Neural progenitor cell (in vitro differentiated cells): ENCODE data around the gene WFDC10B. TPM values are rescaled to one million over a fixed set of nuclear protein-coding genes. Genes with fewer than 3 reads are reported as not detected.
"Not testable (repeated sequence)": the region's sequence is repeated elsewhere in the genome, so short reads cannot be mapped to it uniquely, and the experiment has no call there.

ENCODE experiments used
- DNase-seq: peaks from one replicate; pipeline ENCODE4 v3.0.0-alpha.2; 2016; ENCODE audit warnings: low spot score
- H2AFZ ChIP-seq: fragments of 200-600 bp; sonication (generic); replicated peaks from 2 replicates; pipeline ENCODE4 v1.6.1; 2016; ENCODE audit warnings: antibody characterized with exemption
- H3F3A ChIP-seq: fragments of 200-600 bp; sonication (generic); 2 replicates; pipeline ENCODE4 v1.6.1; 2016; ENCODE audit warnings: antibody characterized with exemption, low read depth
- H3K27ac ChIP-seq: fragments of 200-600 bp; sonication (generic); 2 replicates; pipeline ENCODE4 v1.5.1; 2016; ENCODE audit warnings: mild to moderate bottlenecking
- H3K27me3 ChIP-seq: fragments of 200-600 bp; sonication (generic); 2 replicates; pipeline ENCODE4 v1.6.1; 2016; ENCODE audit warnings: mild to moderate bottlenecking, moderate library complexity
- H3K36me3 ChIP-seq: fragments of 200-600 bp; sonication (generic); 2 replicates; pipeline ENCODE4 v1.5.1; 2016
- H3K4me1 ChIP-seq: fragments of 200-600 bp; sonication (generic); 2 replicates; pipeline ENCODE4 v1.6.1; 2016; ENCODE audit warnings: mixed run types
- H3K4me2 ChIP-seq: fragments of 200-600 bp; sonication (generic); 2 replicates; pipeline ENCODE4 v1.6.1; 2016
- H3K4me3 ChIP-seq: fragments of 200-600 bp; sonication (generic); 2 replicates; pipeline ENCODE4 v1.5.1; 2016
- H3K79me2 ChIP-seq: fragments of 200-600 bp; sonication (generic); 2 replicates; pipeline ENCODE4 v1.6.1; 2016; ENCODE audit warnings: low read depth
- H3K9ac ChIP-seq: fragments of 200-600 bp; sonication (generic); 2 replicates; pipeline ENCODE4 v1.6.1; 2016
- H3K9me3 ChIP-seq: fragments of 200-600 bp; sonication (generic); 2 replicates; pipeline ENCODE4 v1.5.1; 2016; ENCODE audit warnings: low read depth
- H4K20me1 ChIP-seq: fragments of 200-600 bp; sonication (generic); 2 replicates; pipeline ENCODE4 v1.6.1; 2016; ENCODE audit warnings: low read depth
- H3K27ac Mint-ChIP-seq: 3 replicates; pipeline ENCODE4 v1.8.0; 2021; ENCODE audit warnings: mixed read lengths
- H3K27me3 Mint-ChIP-seq: 2 replicates; pipeline ENCODE4 v1.8.0; 2022; ENCODE audit warnings: low read depth, mild to moderate bottlenecking, inconsistent platforms, moderate library complexity, mixed read lengths; ENCODE audit not compliant: insufficient read depth
- H3K36me3 Mint-ChIP-seq: 3 replicates; pipeline ENCODE4 v1.8.0; 2021; ENCODE audit warnings: mixed read lengths
- H3K4me1 Mint-ChIP-seq: 3 replicates; pipeline ENCODE4 v1.8.0; 2021; ENCODE audit warnings: mixed read lengths
- H3K4me3 Mint-ChIP-seq: 3 replicates; pipeline ENCODE4 v1.8.0; 2021; ENCODE audit warnings: mild to moderate bottlenecking, moderate library complexity, mixed read lengths
- H3K9me3 Mint-ChIP-seq: 3 replicates; pipeline ENCODE4 v1.8.0; 2020; ENCODE audit warnings: mixed read lengths
- EZH2 ChIP-seq: fragments of 200-600 bp; sonication (generic); IDR thresholded peaks from 2 replicates; pipeline ENCODE4 v1.6.1; 2017; ENCODE audit warnings: antibody characterized with exemption, mild to moderate bottlenecking, moderate library complexity
- EZH2phosphoT487 ChIP-seq: fragments of 200-600 bp; sonication (generic); IDR thresholded peaks from 2 replicates; pipeline ENCODE4 v1.6.1; 2017; ENCODE audit warnings: antibody characterized with exemption
- total RNA-seq: library from RNA; depleted of rRNA; stranded (reverse); fragments of >200 nt; gene quantifications from 2 replicates; pipeline ENCODE4 v1.2.3, GENCODE V29; 2015; ENCODE audit warnings: low replicate concordance
- TF ChIP-seq, protein P1 (sequence below): fragments of 200-600 bp; sonication (generic); IDR thresholded peaks from 2 replicates; pipeline ENCODE4 v1.5.1; 2017; ENCODE audit warnings: antibody characterized with exemption, mild to moderate bottlenecking

WFDC10B gene
- total RNA-seq, 1 donor from 2014 or later, result not detected

DNA sequence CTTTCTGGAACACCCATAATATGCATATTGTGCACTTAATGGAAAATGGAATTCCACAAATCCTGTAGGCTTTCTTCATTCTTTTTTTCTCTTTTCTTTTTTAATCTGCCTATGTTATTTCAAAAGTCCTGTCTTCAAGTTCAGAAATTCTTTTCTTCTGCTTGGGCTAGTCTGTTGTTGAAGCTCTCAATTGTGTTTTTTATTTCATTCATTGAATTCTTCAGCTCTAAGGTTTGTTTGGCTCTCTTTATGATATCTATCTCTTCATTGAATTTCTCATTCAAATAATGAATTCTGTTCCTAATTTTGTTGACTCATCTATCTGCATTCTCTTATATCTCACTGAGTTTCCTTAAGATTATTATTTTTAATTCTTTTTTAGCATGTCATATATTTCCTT, 27.4 kb upstream of the WFDC10B start:
- H3K4me3 ChIP-seq, result no peak overlapping the region
- no peaks in the 10 kb centered on the region for H3F3A ChIP-seq
- H3K9ac ChIP-seq, result no peak overlapping the region
- Mint-ChIP-seq H3K27ac (no peak overlapping the region), H3K27me3 (peaks cover 2% of the 10 kb centered on the region), H3K36me3 (no peaks in the 10 kb centered on the region), H3K9me3 (peaks cover 33% of the 10 kb centered on the region), H3K4me3 (no peak overlapping the region), H3K4me1 (no peaks in the 10 kb centered on the region)
- H4K20me1 ChIP-seq, result no peaks in the 10 kb centered on the region
- H3K9me3 ChIP-seq, result peaks cover 4% of the 10 kb centered on the region
- no peak overlapping the region for H2AFZ ChIP-seq
- no peaks in the 10 kb centered on the region for H3K36me3 ChIP-seq
- H3K27me3 ChIP-seq, result no peaks in the 10 kb centered on the region
- DNase-seq, result no peak
- H3K4me2 ChIP-seq, result no peak overlapping the region
- H3K27ac ChIP-seq, result no peak overlapping the region
- no peaks in the 10 kb centered on the region for H3K79me2 ChIP-seq
- no peaks in the 10 kb centered on the region for H3K4me1 ChIP-seq
- TF ChIP-seq EZH2phosphoT487 (no peak), EZH2 (no peak)
- TF ChIP-seq, protein P1, sequence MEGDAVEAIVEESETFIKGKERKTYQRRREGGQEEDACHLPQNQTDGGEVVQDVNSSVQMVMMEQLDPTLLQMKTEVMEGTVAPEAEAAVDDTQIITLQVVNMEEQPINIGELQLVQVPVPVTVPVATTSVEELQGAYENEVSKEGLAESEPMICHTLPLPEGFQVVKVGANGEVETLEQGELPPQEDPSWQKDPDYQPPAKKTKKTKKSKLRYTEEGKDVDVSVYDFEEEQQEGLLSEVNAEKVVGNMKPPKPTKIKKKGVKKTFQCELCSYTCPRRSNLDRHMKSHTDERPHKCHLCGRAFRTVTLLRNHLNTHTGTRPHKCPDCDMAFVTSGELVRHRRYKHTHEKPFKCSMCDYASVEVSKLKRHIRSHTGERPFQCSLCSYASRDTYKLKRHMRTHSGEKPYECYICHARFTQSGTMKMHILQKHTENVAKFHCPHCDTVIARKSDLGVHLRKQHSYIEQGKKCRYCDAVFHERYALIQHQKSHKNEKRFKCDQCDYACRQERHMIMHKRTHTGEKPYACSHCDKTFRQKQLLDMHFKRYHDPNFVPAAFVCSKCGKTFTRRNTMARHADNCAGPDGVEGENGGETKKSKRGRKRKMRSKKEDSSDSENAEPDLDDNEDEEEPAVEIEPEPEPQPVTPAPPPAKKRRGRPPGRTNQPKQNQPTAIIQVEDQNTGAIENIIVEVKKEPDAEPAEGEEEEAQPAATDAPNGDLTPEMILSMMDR, result no peak

DNA sequence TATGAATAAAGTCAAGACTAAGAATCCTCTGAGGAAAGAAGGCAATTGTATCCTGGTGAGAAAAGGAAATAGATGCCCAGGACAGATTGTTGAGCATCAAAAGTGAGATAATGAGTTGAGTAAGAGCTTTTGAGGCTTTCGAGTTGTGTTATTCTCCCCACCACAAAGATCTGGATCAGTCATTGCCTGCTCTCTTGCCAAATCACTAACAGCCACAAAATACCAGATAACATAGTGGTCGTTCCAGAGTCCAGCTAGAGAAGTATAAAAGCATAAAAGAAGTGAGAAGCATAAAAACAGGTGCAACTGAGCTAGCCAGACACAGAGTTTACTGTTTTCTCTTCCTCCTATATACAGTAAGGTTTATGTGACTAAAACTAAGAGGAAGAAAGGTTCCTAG, 22.2 kb upstream of the WFDC10B start:
- Mint-ChIP-seq H3K4me1 (peaks cover 3% of the 10 kb centered on the region), H3K4me3 (no peak overlapping the region), H3K36me3 (no peaks in the 10 kb centered on the region), H3K27ac (no peak overlapping the region), H3K27me3 (peaks cover 2% of the 10 kb centered on the region), H3K9me3 (peaks cover 13% of the 10 kb centered on the region)
- Histone ChIP-seq H4K20me1 (no peaks in the 10 kb centered on the region), H3K4me2 (no peak overlapping the region), H3K4me3 (no peak overlapping the region), H3F3A (no peaks in the 10 kb centered on the region), H3K27me3 (no peaks in the 10 kb centered on the region), H3K9me3 (no peaks in the 10 kb centered on the region), H2AFZ (no peak overlapping the region), H3K4me1 (no peaks in the 10 kb centered on the region), H3K27ac (no peak overlapping the region), H3K36me3 (no peaks in the 10 kb centered on the region), H3K79me2 (no peaks in the 10 kb centered on the region), H3K9ac (no peak overlapping the region)
- no peak for TF ChIP-seq EZH2phosphoT487
- TF ChIP-seq, protein P1, result no peak
- no peak for TF ChIP-seq EZH2
- no peak for DNase-seq

DNA sequence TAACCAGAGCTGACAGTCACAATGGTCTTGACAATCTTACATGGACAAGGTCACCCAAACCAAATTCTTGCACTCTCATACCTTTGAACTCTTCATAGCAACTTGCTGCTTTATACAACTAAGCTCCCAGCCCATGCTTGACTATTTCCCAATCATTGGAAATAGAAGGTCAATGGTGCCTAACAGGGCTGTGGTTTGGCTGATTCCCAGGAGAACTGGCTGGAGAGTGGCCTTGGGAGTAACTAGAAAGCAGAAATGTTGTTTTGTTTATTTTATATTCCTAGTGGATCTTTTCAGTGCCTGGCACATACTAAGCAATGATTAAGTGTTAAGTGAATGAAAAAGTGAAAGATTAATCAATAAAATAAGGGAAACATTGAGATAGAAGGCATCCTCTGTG, 20.3 kb upstream of the WFDC10B start:
- no peak overlapping the region for H3K27ac Mint-ChIP-seq
- TF ChIP-seq EZH2phosphoT487, result no peak
- no peak for DNase-seq
- H3K9ac ChIP-seq, result no peak overlapping the region
- H3F3A ChIP-seq, result no peaks in the 10 kb centered on the region
- H3K9me3 Mint-ChIP-seq, result peaks cover 3% of the 10 kb centered on the region
- H3K36me3 Mint-ChIP-seq, result no peaks in the 10 kb centered on the region
- H3K4me2 ChIP-seq, result no peak overlapping the region
- no peaks in the 10 kb centered on the region for H3K27me3 Mint-ChIP-seq
- H3K27ac ChIP-seq, result no peak overlapping the region
- no peaks in the 10 kb centered on the region for H3K4me1 ChIP-seq
- no peak overlapping the region for H3K4me3 ChIP-seq
- no peaks in the 10 kb centered on the region for H3K79me2 ChIP-seq
- peaks cover 3% of the 10 kb centered on the region for H3K4me1 Mint-ChIP-seq
- no peaks in the 10 kb centered on the region for H3K27me3 ChIP-seq
- no peaks in the 10 kb centered on the region for H3K9me3 ChIP-seq
- H4K20me1 ChIP-seq, result no peaks in the 10 kb centered on the region
- no peaks in the 10 kb centered on the region for H3K36me3 ChIP-seq
- H3K4me3 Mint-ChIP-seq, result no peak overlapping the region
- H2AFZ ChIP-seq, result no peak overlapping the region

DNA sequence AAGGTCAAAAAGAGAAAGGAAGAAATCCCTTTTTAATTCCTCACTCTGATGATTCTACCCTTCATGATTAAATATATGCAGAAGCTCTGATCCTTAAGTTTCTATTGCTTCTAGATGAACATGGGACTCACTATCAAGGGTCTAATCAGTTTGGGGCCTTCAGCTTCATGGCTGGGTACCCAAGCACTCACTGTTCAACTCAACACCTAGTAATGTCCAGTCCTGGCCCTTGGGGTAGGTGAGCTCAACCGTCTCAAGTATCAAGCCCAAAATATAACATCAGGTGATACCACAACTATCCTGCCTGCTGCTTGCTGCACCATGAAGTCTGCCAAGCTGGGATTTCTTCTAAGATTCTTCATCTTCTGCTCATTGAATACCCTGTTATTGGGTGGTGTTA, 17.2 kb upstream of the WFDC10B start, which contains the start of gene SPINT4:
Gene SPINT4 (plus strand): TSS at position 301 of the 400 bp plus-strand sequence. CDS start 21 bp downstream, at position 322.
- Mint-ChIP-seq H3K27ac (no peak within 1 kb of the TSS), H3K4me1 (peaks cover 3% of the 10 kb centered on the region), H3K9me3 (no peaks in the 10 kb centered on the region), H3K4me3 (no peak within 1 kb of the TSS), H3K27me3 (peaks cover 5% of the 10 kb centered on the region), H3K36me3 (no peaks in the 10 kb centered on the region)
- H3K4me3 ChIP-seq, result no peak within 1 kb of the TSS
- H3K27me3 ChIP-seq, result no peaks in the 10 kb centered on the region
- no peaks in the 10 kb centered on the region for H3K79me2 ChIP-seq
- H3K36me3 ChIP-seq, result no peaks in the 10 kb centered on the region
- no peaks in the 10 kb centered on the region for H3K4me1 ChIP-seq
- no peak within 1 kb of the TSS for H3K4me2 ChIP-seq
- TF ChIP-seq, protein P1, result no peak
- TF ChIP-seq EZH2, result no peak
- TF ChIP-seq EZH2phosphoT487, result no peak
- H2AFZ ChIP-seq, result no peak within 1 kb of the TSS
- DNase-seq, result no peak
- H3K9ac ChIP-seq, result no peak within 1 kb of the TSS
- H3K9me3 ChIP-seq, result no peaks in the 10 kb centered on the region
- no peak within 1 kb of the TSS for H3K27ac ChIP-seq
- no peaks in the 10 kb centered on the region for H3F3A ChIP-seq
- no peaks in the 10 kb centered on the region for H4K20me1 ChIP-seq

DNA sequence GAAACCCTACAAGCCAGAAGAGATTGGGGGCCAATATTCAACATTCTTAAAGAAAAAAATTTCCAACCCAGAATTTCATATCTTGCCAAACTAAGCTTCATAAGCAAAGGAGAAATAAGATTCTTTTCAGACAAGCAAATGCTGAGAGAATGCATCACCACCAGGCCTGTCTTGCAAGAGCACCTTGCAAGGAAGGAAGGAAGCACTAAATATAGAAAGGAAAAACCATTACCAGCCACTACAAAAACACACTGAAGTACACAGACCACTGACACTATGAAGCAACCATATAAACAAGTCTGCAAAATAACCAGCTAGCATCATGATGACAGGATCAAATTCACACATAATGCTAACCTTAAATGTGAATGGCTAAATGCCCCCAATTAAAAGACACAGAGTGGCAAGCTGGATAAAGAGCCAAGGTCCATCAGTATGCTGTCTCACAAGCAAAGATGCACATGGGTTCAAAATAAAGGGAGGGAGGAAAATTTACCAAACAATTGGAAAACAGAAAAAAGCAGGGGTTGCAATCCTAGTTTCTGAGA, 11.4 kb upstream of the WFDC10B start:
- not testable (repeated sequence) for H4K20me1 ChIP-seq, H3K27ac Mint-ChIP-seq, H3K36me3 Mint-ChIP-seq, H2AFZ ChIP-seq, H3K9ac ChIP-seq, H3K4me1 ChIP-seq, H3K4me3 ChIP-seq, DNase-seq, H3K4me1 Mint-ChIP-seq, H3K4me3 Mint-ChIP-seq, H3F3A ChIP-seq, H3K4me2 ChIP-seq, H3K79me2 ChIP-seq, H3K9me3 Mint-ChIP-seq, H3K27me3 ChIP-seq, H3K27ac ChIP-seq, H3K36me3 ChIP-seq, H3K9me3 ChIP-seq
- peaks cover 11% of the 10 kb centered on the region for H3K27me3 Mint-ChIP-seq
